Spleen (tissue), 11 donors: ENCODE measurements around the gene FKTN. TPM values are rescaled to one million over a fixed set of nuclear protein-coding genes. Genes with fewer than 3 reads are reported as not detected.
"Not testable (repeated sequence)": the region's sequence is repeated elsewhere in the genome, so short reads cannot be mapped to it uniquely, and the experiment has no call there.

Experiments used
- DNase-seq: peaks from one replicate; pipeline ENCODE4 v3.0.0-alpha.2; 2020
- H3K27ac ChIP-seq, 8 donors: fragments of 200-600 bp; sonication (generic) in 7 of 8; 1 replicate in 4 of 8; 2 replicates in 4 of 8; pipeline versions ENCODE4 v1.5.0 to v1.8.0; 2016 to 2021; ENCODE audit warnings: inconsistent platforms in 4 of 8, mild to moderate bottlenecking in 4 of 8, moderate library complexity in 1 of 8
- H3K27me3 ChIP-seq, 7 donors: fragments of 200-600 bp; sonication (generic) in 6 of 7; replicated peaks in 1 of 7; 1 replicate in 4 of 7; 2 replicates in 3 of 7; pipeline versions ENCODE4 v1.5.0 to v1.8.0; 2016 to 2021; ENCODE audit warnings: inconsistent platforms in 3 of 7, mild to moderate bottlenecking in 1 of 7
- H3K36me3 ChIP-seq, 6 donors: fragments of 200-600 bp; sonication (generic) in 5 of 6; 1 replicate in 4 of 6; 2 replicates in 2 of 6; pipeline versions ENCODE4 v1.5.0 to v1.8.0; 2016 to 2021; ENCODE audit warnings: inconsistent platforms in 2 of 6
- H3K4me1 ChIP-seq, 6 donors: fragments of 200-600 bp; sonication (generic) in 5 of 6; 1 replicate in 3 of 6; 2 replicates in 3 of 6; pipeline versions ENCODE4 v1.5.0 to v1.8.0; 2016 to 2021; ENCODE audit warnings: inconsistent platforms in 3 of 6
- H3K4me3 ChIP-seq, 8 donors: fragments of 200-600 bp; sonication (generic) in 7 of 8; 1 replicate in 4 of 8; 2 replicates in 4 of 8; pipeline versions ENCODE4 v1.5.0 to v1.8.0; 2016 to 2021; ENCODE audit warnings: inconsistent platforms in 4 of 8, mild to moderate bottlenecking in 4 of 8, moderate library complexity in 2 of 8
- H3K9me3 ChIP-seq, 8 donors: fragments of 200-600 bp; sonication (generic) in 7 of 8; 1 replicate in 4 of 8; 2 replicates in 4 of 8; pipeline versions ENCODE4 v1.5.0 to v1.8.0; 2016 to 2021; ENCODE audit warnings: inconsistent platforms in 4 of 8
- CTCF ChIP-seq, 11 experiments: fragments of 200-600 bp in 7 of 11; fragments of 450-650 bp in 4 of 11; sonication (generic) in 4 of 11; IDR thresholded peaks in 8 of 11; conservative IDR thresholded peaks in 3 of 11; 1 replicate in 7 of 11; 2 replicates in 4 of 11; pipeline versions ENCODE4 v1.4.0 to v1.8.0; 2016 to 2021; ENCODE audit warnings: antibody characterized with exemption in 11 of 11, inconsistent platforms in 4 of 11, mild to moderate bottlenecking in 1 of 11
- POLR2A ChIP-seq, 3 donors: fragments of 450-650 bp; IDR thresholded peaks; one replicate each; pipeline ENCODE4 v1.5.1; 2017; ENCODE audit warnings: antibody characterized with exemption in 3 of 3, mild to moderate bottlenecking in 1 of 3
- POLR2AphosphoS5 ChIP-seq, 3 donors: sonication (generic); formaldehyde crosslinking; IDR thresholded peaks; one replicate each; pipeline ENCODE4 v1.5.1; 2017; ENCODE audit warnings: antibody characterized with exemption in 3 of 3
- WGBS, 5 donors: extraction: QIAGEN DNeasy Blood & Tissue Kit in 3 of 5; methylation state at CpG; one replicate each; pipeline versions ENCODE4 v1.1.5 to v1.1.7; 2013 to 2018; 5-methylcytosine and 5-hydroxymethylcytosine counted together
- intact Hi-C: fragments of 100-400 bp; cut with DNase I; formaldehyde crosslinking; loops from one replicate; pipeline ENCODE4 v1.15.0; 2023; ENCODE audit warnings: low total_unique reads
- polyA plus RNA-seq, 3 donors: library from polyadenylated mRNA; stranded (reverse); fragments of 200-250 nt; gene quantifications; one replicate each; pipeline ENCODE4 v1.2.1, GENCODE V29; 2013
- total RNA-seq, 7 donors: library from RNA; depleted of rRNA in 3 of 7; stranded (reverse); fragments of >200 nt in 3 of 7; fragmentation: NEBNext Ultra II Directional in 4 of 7; extraction: Animal tissue kit (Norgen Biotek cat#: 25700) in 4 of 7; gene quantifications; one replicate each; pipeline versions ENCODE4 v1.1.0 to v1.2.1, GENCODE V29; 2016 to 2021
- donor health status: healthy with polysubstance abuse.
- donor health status: DM: no; HTN: no; CAD: no; lungs with moderate emphysema.
- donor health status: DM: no; HTN: no; CAD: no.
- donor health status: Bipolar disorder and iron deficiency.
- donor health status: healthy.
- donor health status: DM: no; HTN: no; CAD: no.
- donor health status: DM: yes; HTN: yes; CAD: no.

The FKTN gene
- total and polyA plus RNA-seq, 10 donors: 2.7 to 25.4 (median 11.0) TPM

GRCh38 chr9:105572455-105572854 lies 14.5 kb downstream of the FKTN start:
- intact Hi-C loops: no loop called here
- Histone ChIP-seq H3K27ac (no peak overlapping the region), H3K4me3 (no peak overlapping the region), H3K36me3 (peaks cover 0 to 39% (median 14%) of the 10 kb centered on the region in 6 donors), H3K9me3 (peaks cover 0 to 39% (median 30%) of the 10 kb centered on the region in 8 donors), H3K4me1 (no peaks in the 10 kb centered on the region), H3K27me3 (no peaks in the 10 kb centered on the region)
- DNase-seq: no peak
- no peak for TF ChIP-seq POLR2AphosphoS5 (IDR thresholded peaks at IDR 0.05)
- TF ChIP-seq CTCF (IDR thresholded peaks at IDR 0.05 in 8 of 11, conservative IDR thresholded peaks at IDR 0.05 in 3 of 11): no peak
- no peak for TF ChIP-seq POLR2A (IDR thresholded peaks at IDR 0.05)

GRCh38 chr9:105579952-105580351 lies 22.0 kb downstream of the FKTN start:
- intact Hi-C loops, H3K4me1 ChIP-seq, H3K9me3 ChIP-seq, H3K27me3 ChIP-seq, H3K4me3 ChIP-seq, H3K27ac ChIP-seq, DNase-seq: not testable (repeated sequence)
- 92 to 100% (median 96%) methylated on average over 5 to 6 of the region's 6 CpGs for WGBS, 5 donors
- peaks cover 0 to 31% (median 12%) of the 10 kb centered on the region in 6 donors for H3K36me3 ChIP-seq

GRCh38 chr9:105581550-105581949 lies 23.6 kb downstream of the FKTN start:
- H3K4me1 ChIP-seq, H3K9me3 ChIP-seq, H3K27me3 ChIP-seq, intact Hi-C loops, DNase-seq, H3K27ac ChIP-seq, H3K4me3 ChIP-seq: not testable (repeated sequence)
- WGBS, 5 donors: 81 to 94% (median 89%) methylated on average over 14 to 16 of the region's 16 CpGs
- peaks cover 0 to 24% (median 0%) of the 10 kb centered on the region in 6 donors for H3K36me3 ChIP-seq

- intact Hi-C loops: no loop called here
- DNase-seq: no peak
- no peak overlapping the region for H3K4me3 ChIP-seq
- no peaks in the 10 kb centered on the region for H3K27me3 ChIP-seq
- H3K4me1 ChIP-seq: no peaks in the 10 kb centered on the region
- H3K27ac ChIP-seq: no peak overlapping the region
- peaks cover 2 to 86% (median 14%) of the 10 kb centered on the region in 6 donors for H3K36me3 ChIP-seq
- 78 to 98% (median 96%) methylated on average over 3 of the region's 3 CpGs for WGBS, 5 donors
- H3K9me3 ChIP-seq: peaks cover 0 to 24% (median 22%) of the 10 kb centered on the region in 8 donors
- TF ChIP-seq CTCF (IDR thresholded peaks at IDR 0.05 in 8 of 11, conservative IDR thresholded peaks at IDR 0.05 in 3 of 11): no peak
- TF ChIP-seq POLR2AphosphoS5 (IDR thresholded peaks at IDR 0.05): no peak
- TF ChIP-seq POLR2A (IDR thresholded peaks at IDR 0.05): no peak
These were observed 35.2 kb downstream of the FKTN start for GRCh38 chr9:105593145-105593544.

- H3K27ac ChIP-seq: no peak overlapping the region
- TF ChIP-seq CTCF (IDR thresholded peaks at IDR 0.05 in 8 of 11, conservative IDR thresholded peaks at IDR 0.05 in 3 of 11) (peak in 8 of 11 experiments; percentile 12 to 61 (median 48)), POLR2AphosphoS5 (IDR thresholded peaks at IDR 0.05) (no peak)
- H3K9me3 ChIP-seq: peaks cover 0 to 4% (median 0%) of the 10 kb centered on the region in 8 donors
- H3K4me3 ChIP-seq: no peak overlapping the region
- no peaks in the 10 kb centered on the region for H3K4me1 ChIP-seq
- WGBS, 5 donors: 64 to 67% (median 65%) methylated on average over 6 of the region's 6 CpGs
- DNase-seq: no peak
- H3K36me3 ChIP-seq: peaks cover 2 to 40% (median 9%) of the 10 kb centered on the region in 6 donors
- H3K27me3 ChIP-seq: no peaks in the 10 kb centered on the region
- intact Hi-C loops: no loop called here
These were observed 51.0 kb downstream of the FKTN start for GRCh38 chr9:105608721-105609598.
